HG03571 (cell line): ENCODE results near the gene NUP210.

Experiments
- ATAC-seq: cut with Tn5 transposase; IDR thresholded peaks from one replicate; pipeline ENCODE4 v1.9.1; 2021; ENCODE audit not compliant: unreplicated experiment

The NUP210 gene

DNA sequence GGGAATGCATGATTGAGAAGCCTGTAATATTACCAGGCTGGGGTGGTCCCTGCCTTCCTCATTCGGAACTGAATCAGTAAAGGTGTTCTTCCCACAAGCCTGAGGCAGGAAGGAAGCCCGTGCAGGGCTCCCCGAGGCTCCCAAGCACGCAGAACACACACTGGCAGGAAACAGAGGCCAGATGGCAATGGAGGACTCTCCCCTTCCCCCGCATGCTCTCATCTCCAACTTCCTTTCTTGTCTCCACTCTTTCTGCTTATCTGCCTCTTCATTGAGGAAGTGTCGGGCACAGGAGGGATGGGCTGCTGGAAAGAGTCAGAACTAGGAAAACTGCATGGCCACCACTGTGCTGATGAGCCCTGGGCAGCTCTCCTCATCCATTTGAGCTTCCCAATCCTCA, 123.5 kb downstream of the NUP210 start:
- no peak for ATAC-seq

DNA sequence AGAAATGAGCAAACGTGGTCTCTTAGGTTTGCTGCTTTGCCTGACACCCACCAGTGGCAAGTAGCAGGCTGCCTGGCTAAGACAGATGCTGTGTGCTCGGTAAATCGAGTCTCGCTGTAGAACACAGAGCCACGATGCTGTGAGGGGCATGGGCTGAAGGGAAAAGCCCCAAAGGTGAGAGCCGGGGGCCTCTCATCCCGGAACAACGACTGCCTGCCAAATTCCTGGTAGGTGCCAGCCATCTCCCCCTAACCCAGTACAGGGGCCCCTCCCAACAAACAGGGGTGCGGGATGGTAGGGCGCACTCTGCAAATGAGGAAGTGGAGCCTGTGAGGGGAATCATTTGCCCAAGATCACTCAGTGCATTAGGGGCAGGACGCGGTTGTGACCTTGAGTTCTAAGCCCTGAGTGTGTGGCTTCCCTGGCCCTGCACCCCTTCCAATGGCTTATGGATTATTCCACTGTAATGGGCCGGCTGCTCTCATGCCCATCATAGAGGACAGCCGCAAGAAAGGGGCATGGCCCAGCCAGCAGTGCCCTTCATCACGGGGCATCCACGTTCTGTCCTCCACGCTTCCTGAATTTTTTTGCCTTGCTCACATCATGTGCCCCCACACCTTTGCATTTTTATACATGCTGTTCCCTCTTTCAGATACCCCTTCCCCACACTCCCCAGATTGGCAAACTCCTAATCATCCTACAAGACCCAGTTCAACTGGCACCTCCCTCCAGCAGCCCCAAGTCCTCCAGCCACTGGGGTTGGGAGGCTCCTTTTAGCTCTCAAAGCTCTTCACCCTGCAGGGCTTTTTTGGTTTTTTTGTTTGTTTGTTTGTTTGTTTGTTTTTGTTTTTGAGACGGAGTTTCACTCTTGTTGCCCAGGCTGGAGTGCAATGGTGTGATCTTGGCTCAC, 125.4 kb downstream of the NUP210 start:
- no peak for ATAC-seq

DNA sequence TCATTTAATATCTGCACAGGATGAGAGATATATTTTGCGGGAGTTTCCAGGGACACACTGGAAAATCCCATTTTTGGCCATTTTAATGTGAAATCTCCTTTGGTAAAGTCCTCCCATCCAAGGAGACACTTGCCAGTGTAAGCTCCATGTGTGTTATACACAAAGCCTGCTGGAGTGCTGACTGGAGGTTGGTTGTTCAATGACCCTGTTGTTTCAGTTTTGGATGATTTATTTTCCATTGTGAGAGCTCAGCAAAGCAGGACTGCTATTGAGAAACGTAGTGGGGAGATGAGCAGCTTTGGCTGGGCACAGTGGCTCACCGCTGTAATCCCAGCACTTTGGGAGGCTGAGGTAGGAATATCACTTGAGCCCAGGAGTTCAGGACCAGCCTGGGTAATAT, 127.7 kb downstream of the NUP210 start:
- ATAC-seq, result no peak

DNA sequence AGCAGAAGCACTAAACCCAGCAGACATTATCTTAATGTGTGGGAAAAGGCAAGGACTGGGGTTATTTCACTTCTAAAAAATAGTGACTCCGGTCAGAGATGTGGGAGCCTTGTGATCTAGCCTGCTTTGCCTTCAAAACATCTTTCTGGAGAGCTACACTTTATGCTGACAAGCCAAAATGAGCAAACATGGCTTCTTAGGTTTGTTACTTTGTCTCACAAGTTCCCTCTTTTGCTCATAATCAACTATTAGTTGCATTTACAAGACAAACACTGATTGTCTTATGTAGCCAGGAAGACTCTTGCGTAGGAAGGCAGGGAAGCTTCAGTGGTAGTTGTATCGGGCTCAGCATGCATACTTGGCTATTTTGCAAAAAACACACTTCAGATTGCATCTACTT, 129.2 kb downstream of the NUP210 start:
- no peak for ATAC-seq

DNA sequence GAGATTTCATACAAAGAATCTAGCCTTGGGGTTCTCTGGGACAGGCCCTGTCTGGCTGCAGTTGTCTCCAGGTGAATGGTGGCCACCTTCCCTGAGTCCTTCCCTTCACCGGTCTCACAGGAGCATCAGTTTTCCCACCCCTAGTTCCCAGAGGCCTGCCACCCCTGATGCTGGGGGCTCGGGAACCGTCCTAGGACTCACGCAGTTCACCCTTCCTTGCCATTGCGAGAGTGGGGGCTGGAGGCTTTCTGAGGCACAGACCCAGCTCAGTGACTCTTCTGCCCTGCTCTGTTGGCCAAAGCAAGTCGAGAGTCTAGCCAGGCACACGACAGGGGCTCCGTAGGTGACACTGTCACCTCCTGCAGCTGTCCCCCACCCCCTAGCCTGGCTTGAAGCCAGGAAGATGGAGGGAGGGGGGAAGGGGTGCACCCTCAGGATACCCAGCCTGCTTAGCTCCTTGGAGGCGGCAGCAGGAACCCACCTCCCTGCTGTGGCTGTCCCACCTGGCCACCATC, 130.3 kb downstream of the NUP210 start:
- no peak for ATAC-seq

DNA sequence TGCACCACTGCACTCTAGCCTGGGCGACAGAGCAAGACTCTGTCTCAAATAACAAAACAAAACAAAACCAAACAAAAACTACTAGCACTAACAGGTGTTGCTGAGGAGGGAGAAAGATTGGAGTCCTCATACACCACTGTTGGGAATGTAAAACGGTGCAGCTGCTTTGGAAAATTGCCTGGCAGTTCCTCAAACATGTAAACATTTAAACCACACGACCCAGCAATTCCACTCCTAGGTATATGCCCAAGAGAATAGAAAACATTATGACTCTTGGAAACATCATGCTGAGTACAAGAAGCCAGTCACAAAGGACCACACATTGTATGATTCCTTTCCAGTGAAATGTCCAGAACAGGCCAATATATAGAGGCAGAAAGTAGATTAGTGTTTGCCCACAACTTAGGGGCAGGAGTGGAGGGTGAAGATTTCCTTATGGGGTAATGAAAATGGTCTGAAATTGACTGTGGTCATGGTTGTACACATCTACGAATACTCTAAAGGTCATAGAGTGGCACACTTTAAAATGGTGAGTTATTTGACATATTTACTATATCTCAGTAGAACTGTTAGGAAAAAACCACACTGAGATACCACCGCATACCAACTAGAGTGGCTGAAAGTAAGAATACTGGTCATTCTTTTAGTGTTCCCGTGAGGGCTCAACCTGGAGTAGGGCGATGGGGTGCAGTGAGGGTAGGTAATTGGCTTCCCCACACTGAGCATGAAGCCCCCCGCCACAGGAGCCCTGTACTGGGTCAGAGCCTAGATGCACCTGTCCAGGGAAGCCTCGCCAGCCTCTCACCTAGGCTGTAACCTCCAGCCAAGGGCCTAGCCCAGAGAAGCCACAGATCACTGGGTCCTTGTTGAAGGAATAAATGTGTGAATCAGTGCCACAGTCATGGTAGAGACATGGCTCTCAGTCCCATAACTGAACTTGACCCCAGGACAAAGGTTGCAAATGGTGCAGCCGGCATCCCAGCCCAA, 131.1 kb downstream of the NUP210 start:
- no peak for ATAC-seq

DNA sequence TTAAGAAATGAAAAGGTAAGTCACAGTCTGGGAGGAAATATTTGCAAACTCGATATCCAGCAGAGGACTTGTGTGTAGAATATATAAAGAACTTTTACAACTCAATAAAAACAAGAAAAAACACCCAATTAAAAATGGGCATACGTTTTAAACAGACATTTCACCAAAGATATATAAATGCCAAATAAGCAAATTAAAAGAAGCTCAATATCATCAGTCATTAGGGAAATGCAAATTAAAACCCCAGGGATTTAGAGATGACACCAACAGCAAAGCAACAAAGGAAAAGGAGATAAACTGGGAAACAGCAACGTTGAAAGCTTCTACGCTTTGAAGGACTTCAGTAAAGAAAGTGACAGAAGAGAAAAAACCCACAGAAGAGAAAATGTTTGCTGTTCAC, 132.3 kb downstream of the NUP210 start:
- no peak for ATAC-seq

DNA sequence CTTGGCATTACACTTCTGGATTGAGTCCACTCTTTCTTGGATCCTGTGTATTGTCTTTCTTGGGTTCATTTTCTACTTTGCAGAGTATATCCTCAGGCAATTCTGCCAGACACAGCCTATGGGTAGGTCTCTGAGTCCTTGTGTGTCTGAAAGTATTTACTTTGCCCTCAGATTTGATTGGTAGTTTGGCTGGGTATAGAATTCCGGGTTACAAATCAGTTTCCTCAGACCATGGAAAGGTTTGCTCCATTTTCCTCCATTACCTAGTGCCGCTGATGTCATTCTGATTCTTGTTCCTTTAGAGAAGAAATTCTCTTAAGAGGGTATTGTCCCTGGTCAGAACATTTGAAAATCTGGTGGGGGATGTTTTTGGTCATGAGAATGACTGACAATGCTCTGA, 133.2 kb downstream of the NUP210 start:
- no peak for ATAC-seq

DNA sequence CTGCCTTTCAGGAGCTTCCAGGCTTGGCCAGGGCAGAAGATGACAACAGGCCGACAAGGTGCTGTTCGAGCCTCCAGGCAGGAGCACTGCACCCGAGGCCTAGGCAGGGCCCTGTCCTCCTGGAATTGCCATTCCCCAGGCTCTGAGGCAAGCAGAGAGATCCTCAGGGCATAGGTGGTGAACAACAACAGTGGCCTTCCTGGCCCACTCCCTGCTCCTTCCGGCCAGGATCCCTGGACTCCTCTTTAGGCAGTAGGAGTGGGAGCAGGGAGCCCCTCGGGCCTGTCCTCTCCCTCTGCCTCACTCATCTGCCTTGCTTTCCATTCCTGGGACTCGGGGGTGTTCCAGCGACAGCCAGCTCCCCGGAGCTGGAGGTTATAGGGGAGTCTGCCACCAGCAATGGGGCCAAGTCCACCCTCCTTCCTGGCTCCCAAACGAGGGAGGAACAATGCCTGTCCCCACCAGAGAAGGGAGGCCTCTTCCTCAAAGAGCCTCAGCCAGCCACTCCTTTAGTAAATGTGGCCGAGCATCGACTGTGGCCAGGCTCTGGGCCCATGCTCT, 135.0 kb downstream of the NUP210 start:
- no peak for ATAC-seq

DNA sequence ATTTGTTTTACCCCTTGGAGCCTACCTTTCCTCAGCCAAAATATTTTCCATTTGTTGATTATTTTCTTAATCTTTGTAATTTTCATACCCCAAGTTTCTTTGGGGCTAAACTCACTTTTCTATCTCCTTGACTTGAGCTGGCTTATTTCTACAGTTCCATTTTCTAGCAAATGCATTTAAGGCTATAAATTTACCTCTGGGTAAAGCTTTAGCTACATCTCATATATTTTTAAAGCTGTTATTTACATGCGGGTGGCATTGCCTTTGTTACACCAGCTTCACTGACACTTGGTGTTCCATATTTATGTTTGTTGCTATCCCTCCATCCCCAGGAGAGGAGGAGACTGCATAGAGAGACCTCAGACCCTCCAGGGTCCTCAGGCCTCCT, 136.3 kb downstream of the NUP210 start:
- no peak for ATAC-seq

DNA sequence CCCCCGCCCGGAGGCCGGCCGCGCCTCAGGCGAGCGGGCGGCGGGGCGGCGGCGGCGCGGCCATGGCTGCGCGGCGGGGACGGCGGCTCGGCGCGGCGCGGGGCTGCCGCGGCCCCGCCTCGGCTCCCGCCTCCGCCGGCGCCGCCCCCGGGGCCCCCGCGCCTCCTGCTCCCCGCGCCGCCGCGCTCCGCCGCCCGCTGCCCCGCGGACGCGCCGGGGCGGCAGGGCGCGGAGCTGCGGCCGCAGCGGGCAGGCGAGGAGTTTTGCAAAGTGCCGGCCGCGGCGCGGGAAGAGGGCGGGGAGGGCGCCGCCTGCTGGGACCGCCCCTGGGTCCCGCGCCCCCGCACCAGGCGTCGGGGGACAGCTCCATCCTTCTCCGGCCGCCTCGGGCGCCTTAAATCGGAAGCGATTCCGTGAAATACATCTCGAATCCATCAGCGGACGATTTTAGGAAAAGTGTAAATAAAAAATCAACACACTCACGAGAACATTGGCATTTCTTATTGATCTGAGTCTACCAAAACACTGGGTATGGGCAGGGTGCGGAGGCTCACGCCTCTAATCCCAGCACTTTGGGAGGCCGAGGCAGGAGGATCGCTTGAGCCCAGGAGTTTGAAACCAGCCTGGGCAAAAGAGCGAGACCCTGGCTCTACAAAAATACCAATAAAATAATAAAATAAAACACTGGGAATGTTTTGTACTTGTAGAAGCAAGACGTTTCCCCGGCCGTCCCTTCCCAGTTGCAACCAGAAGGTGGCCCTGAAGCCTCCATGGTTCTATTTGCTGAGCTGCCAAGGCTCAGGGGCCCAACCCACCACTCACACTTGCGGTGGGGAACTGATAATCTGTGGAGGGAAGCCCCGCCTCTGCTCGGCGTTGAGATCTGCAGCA, 136.9 kb downstream of the NUP210 start:
- no peak for ATAC-seq

DNA sequence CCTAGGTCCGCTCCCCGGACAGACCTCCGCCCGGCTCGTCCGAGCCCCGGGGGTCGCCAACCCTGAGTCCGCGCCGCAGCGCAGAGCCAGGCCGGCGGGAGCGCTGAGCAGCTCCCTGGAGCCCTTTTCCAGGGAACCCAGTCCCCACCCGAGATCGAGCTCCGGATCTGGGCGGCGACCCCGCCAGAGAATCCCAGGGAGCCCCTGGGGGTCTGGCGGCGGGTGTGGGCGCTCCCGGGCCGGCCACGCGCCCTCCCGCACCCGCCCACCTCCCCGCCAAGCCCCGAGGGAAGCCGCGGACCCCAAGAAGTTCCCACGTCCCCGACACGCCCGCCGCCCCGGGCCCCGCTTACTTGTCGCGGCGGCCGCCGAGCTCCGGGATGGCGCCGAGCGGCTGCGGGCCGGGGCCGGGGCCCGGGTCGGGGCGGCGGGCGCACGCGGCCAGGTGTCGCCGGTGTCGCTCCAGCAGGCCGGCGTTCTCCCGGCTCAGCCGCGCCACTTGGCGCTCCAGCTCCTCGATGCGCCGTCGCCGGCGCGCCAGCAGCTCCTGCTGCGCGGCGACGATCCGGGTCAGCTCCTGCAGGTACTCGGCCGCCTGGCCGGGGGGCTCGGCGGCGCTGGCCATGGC, 137.7 kb downstream of the NUP210 start:
- ATAC-seq, result no peak

DNA sequence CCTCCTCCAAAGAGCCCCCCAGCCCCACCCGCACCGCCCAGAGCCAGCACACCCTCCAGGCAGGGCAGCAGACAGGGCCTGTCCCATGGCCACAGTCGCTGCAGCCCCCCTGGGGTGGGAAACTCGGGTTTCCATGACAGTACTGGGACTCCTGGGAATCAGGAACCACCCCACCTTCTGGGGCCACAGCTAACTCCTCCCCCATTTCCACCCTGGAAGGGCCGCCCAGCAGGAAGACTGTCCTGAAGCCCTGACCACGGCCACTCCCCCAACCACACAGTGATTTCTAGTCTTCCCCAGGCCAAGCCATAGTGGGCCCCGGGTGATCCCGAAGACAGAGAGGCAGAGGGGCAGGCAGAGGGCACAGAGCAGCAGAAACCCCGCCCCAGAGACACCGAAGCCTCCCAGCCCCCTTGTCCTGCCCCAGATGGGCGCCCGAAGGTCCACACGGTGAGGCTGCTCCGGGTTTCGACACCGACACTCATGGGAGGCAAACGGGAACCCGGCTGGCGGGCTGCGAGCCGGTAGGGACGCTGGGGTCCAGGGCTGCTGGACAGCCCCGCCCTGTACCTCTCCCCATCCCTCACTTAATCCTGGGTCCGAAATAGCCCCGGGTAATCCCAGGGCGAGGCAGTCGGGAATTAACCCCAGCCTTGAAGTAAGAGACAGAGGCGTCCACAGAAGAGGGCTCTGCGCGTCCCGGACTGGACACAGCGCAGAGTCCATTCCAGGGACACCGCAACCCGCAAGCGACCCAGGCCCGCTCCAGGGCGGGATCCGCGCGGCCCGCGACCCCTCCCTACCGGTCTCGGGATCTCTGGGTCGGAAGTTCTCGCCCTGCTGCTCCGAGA, 138.4 kb downstream of the NUP210 start:
- ATAC-seq, result no peak

DNA sequence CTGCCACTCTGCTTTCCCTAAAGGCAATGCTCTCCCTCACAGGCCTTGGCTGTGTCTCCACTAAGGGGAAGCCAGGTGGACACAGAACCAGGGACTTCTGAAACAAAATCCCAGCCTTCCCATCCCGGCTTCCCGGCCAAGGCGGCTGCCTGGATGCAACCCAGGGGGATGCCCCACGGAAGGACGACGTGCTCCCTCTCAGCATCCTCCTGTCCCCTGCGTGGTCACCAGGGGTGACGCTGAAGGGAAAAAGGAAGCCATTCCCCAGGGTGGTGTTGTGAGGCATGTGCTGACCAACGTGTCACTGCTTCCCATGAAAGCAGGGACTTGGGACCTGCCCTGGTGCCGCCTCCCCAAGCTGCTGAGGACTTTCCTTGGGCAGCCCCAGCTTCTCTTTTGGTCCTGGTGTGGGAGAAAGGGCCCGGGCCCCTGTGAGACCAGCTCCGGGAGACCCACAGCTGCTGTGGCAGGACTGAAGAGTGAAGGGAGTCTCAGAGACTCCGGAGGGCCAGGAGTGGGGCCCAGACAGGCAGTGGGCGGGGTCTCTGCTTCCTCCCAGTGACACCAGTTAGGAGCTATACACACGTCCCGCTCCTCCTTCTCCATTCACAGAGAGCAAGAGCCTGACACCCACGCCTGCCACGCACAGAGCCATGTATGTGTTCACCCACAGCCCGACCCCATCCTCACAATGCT, 139.2 kb downstream of the NUP210 start:
- no peak for ATAC-seq

DNA sequence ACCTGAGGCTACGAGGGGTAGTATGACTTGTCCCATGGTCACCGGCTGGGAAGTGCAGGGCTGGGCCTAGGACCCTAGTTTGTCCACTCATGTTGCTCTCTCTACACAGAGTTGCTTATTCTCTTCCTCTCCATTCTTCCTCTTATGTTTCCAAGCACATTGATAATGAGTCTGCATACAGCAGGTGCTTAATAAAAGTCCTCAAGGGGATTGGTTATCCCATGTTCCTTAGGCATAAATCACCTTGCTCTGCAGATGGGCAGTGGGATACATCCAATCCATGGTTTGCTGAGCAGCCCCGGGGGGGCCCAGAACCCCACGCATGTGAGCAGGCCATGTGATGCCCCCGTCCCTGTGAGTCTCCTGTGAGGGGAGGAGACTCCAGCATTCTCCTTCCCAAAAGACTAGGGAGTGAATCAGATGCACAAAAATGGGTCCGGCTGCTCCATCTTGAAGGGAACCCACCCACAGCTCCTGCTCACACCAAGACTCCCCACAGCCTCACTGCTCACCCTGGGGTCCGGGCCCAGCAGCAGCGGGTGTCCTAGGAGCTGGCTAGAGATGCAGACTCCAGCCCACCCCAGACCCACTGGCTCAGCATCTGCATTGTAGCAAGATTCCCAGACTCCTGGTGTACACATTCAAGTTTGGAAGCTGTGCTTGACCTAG, 139.9 kb downstream of the NUP210 start:
- ATAC-seq, result no peak

DNA sequence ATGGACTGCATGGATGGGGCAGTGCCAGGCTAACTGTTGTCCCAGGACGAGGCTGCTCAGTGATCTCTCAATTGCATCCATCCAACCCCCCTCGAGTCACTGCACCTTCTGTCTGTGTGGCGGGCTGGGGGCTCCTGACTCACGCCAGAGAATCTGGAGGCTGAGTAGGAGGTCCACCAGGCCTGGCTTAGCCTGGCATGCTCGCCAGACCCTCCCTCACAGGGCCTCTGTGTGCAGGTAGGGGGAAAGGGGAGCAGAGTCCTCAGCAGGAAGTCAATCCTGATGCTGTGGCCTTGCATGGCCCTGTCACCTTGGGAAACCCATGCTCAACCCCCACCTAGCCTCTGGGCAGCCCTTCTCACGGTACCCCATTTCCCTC, 140.6 kb downstream of the NUP210 start:
- ATAC-seq, result no peak

DNA sequence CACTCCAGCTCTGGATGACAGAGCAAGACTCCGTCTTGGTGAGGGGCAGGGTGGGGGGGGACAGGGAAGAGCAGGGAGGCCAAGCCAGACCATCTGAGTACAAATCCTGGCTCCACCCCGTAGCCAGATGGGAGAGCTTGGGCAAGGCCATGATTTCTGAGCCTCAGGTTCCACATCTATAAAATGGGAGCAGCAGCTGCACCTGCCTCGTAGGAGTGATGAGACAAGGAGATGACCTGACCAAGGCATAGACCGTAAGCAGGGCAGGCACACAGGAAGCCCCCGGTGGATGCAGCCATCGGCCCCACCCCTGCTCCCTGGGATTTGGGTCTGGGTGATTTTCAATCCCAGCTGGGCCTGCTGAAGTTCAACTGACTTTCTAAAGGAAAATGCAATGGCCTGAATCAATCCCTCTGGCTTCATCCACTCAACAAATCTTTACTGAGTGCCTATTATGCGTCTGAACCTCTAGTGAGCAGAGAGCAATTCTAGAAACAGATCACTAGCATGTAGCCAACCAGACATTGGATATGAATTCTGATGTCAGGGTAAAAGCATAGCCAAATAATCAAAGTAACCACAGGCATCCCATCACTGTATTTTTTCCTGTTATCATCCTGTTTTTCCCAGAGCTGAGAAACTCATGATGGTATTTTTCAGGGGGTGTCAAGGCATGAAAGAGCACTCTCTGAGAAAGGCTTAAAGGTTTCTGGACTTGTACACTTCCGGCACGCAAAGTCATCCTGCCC, 141.2 kb downstream of the NUP210 start:
- no peak for ATAC-seq
